ENCODE data around the gene SLC38A3.

DNA sequence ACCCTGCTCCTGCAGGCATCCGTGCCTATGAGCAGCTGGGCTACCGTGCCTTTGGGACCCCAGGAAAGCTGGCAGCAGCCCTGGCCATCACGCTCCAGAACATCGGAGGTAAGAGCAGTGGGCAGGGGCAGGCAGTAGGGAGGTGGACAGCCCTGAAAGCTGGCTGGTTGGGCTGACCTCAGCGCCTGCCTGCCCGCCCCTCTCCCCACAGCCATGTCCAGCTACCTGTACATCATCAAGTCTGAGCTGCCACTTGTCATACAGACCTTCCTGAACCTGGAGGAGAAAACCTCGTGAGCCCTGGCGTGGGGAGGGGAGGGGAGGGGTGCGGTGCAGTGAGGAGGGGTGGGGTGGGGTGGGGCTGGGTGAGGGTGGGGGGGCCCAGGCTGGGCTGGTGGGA, 10.5 kb downstream of the SLC38A3 start:
- TF ChIP-seq, protein P1, sequence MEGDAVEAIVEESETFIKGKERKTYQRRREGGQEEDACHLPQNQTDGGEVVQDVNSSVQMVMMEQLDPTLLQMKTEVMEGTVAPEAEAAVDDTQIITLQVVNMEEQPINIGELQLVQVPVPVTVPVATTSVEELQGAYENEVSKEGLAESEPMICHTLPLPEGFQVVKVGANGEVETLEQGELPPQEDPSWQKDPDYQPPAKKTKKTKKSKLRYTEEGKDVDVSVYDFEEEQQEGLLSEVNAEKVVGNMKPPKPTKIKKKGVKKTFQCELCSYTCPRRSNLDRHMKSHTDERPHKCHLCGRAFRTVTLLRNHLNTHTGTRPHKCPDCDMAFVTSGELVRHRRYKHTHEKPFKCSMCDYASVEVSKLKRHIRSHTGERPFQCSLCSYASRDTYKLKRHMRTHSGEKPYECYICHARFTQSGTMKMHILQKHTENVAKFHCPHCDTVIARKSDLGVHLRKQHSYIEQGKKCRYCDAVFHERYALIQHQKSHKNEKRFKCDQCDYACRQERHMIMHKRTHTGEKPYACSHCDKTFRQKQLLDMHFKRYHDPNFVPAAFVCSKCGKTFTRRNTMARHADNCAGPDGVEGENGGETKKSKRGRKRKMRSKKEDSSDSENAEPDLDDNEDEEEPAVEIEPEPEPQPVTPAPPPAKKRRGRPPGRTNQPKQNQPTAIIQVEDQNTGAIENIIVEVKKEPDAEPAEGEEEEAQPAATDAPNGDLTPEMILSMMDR (IDR thresholded peaks at IDR 0.05; ENCODE audit: low read depth, low read length) = no peak
- no peak for TF ChIP-seq EZH2phosphoT487 (IDR thresholded peaks at IDR 0.05; ENCODE audit: low read depth)

Measured in OCI-LY3 (cell line).